Calu3 (cell line): ENCODE data around the gene AIM2. TPM values are rescaled to one million over a fixed set of nuclear protein-coding genes. Genes with fewer than 3 reads are reported as not detected.

ENCODE experiments used
- BruUV-seq: library from RNA; stranded (reverse); fragments of 400-500 nt; replicated peaks from 2 replicates; lab custom pipeline; 2021; lab: Mats Ljungman, UMichigan
- CTCF ChIA-PET: fragments of 300-600 bp; sonication (Branson Sonifier 250); formaldehyde crosslinking; loops from one replicate; lab custom pipeline; 2022; ENCODE audit warnings: antibody characterized with exemption; lab: Charles Lee
- DNase-seq: peaks from one replicate; pipeline ENCODE4 v3.0.0; 2022
- H3K27ac Mint-ChIP-seq: one replicate; pipeline ENCODE4 v1.8.0; 2022; ENCODE audit warnings: mixed read lengths; ENCODE audit not compliant: unreplicated experiment
- H3K27me3 Mint-ChIP-seq: one replicate; pipeline ENCODE4 v1.8.0; 2022; ENCODE audit warnings: mixed read lengths; ENCODE audit not compliant: unreplicated experiment
- H3K36me3 Mint-ChIP-seq: one replicate; pipeline ENCODE4 v1.8.0; 2022; ENCODE audit warnings: mild to moderate bottlenecking, moderate library complexity, mixed read lengths; ENCODE audit not compliant: insufficient read depth, unreplicated experiment
- H3K4me1 Mint-ChIP-seq: one replicate; pipeline ENCODE4 v1.8.0; 2022; ENCODE audit warnings: mild to moderate bottlenecking, low read depth, mixed read lengths; ENCODE audit not compliant: unreplicated experiment
- H3K4me3 Mint-ChIP-seq: one replicate; pipeline ENCODE4 v1.8.0; 2022; ENCODE audit warnings: mild to moderate bottlenecking, low read depth, moderate library complexity, mixed read lengths; ENCODE audit not compliant: unreplicated experiment
- H3K9me3 Mint-ChIP-seq: one replicate; pipeline ENCODE4 v1.8.0; 2022; ENCODE audit warnings: low read depth, mixed read lengths; ENCODE audit not compliant: unreplicated experiment
- intact Hi-C: fragments of 100-400 bp; cut with micrococcal nuclease; formaldehyde crosslinking; loops from one replicate; pipeline ENCODE4 v1.10.0; 2022; ENCODE audit not compliant: unreplicated experiment
- total RNA-seq: library from RNA; stranded (reverse); gene quantifications from 2 replicates; pipeline ENCODE4 v1.2.3, GENCODE V29; 2022
- TF ChIP-seq, protein P1 (sequence below): fragments of 200-600 bp; IDR thresholded peaks from one replicate; pipeline ENCODE4 v1.8.0; 2022; ENCODE audit warnings: antibody characterized with exemption; ENCODE audit not compliant: unreplicated experiment

AIM2 gene
- total RNA-seq, 1 experiment from 2014 or later = not detected

DNA sequence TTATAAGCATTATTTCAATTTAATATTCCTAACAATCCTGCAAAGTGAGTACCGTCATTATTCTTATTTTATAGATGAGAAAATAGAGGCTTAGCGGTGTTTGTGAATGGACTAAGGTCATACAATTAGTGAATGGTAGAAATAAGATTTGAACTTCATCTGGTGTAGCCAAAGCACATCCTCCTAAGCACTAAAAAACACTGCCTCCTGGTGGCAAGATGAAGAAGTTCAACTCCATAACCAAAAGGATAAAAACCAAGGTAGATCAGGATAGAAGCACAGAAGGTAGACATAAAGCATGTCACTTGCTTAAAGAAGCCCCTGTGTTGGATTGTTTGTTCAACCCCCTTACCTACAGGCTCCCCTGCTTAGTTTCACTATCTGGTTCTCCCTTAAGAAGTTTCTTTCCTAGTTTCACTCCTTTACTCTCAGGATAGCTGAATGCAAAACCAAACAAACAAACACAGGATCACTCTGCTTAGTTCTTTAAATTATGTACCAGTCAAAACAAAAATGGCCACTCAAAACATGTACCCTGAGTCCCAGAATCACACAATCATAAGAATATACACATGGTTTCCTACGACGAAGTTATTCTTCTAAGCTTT, 12.7 kb upstream of the AIM2 start:
- BruUV-seq = no TSS peak

DNA sequence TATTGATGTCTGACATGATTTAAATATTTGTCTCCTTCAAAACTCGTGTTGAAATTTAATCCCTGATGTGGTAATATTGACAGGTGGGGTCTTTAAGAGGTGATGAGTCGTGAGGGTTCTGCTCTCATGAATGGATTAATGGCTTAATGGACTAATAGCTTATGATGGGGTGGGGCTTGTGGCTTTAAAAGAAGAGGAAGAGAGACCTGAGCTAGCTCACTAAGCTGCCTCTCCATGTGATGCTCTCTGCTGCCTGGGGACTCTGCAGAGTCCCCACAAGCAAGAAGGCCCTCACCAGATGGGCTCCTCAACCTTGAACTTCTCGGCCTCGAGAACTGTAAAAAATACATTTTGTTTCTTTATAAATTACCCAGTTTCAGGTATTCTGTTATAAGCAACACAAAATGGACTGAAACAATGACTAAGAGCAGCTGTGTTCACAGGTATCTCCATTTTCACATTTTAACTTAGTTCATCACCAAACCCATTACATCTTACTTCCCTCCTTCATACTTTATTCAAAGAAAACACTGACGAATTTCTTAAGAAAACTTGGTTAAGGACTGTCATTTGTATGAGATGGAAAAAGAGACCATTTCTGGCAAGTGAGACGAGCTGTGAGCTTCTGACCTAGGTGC, 12.1 kb upstream of the AIM2 start:
- TF ChIP-seq, protein P1, sequence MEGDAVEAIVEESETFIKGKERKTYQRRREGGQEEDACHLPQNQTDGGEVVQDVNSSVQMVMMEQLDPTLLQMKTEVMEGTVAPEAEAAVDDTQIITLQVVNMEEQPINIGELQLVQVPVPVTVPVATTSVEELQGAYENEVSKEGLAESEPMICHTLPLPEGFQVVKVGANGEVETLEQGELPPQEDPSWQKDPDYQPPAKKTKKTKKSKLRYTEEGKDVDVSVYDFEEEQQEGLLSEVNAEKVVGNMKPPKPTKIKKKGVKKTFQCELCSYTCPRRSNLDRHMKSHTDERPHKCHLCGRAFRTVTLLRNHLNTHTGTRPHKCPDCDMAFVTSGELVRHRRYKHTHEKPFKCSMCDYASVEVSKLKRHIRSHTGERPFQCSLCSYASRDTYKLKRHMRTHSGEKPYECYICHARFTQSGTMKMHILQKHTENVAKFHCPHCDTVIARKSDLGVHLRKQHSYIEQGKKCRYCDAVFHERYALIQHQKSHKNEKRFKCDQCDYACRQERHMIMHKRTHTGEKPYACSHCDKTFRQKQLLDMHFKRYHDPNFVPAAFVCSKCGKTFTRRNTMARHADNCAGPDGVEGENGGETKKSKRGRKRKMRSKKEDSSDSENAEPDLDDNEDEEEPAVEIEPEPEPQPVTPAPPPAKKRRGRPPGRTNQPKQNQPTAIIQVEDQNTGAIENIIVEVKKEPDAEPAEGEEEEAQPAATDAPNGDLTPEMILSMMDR = no peak
- H3K4me3 Mint-ChIP-seq = no peak overlapping the region
- H3K27me3 Mint-ChIP-seq = no peaks in the 10 kb centered on the region
- CTCF ChIA-PET = no interaction called here
- intact Hi-C loops = no loop called here
- no peak for DNase-seq
- H3K27ac Mint-ChIP-seq = no peak overlapping the region
- H3K36me3 Mint-ChIP-seq = no peaks in the 10 kb centered on the region
- no peaks in the 10 kb centered on the region for H3K4me1 Mint-ChIP-seq
- no TSS peak for BruUV-seq
- H3K9me3 Mint-ChIP-seq = no peaks in the 10 kb centered on the region

More for the DNA sequence above, 12.7 kb upstream of the AIM2 start:
- CTCF ChIA-PET = no interaction called here
- no peak overlapping the region for H3K27ac Mint-ChIP-seq
- H3K27me3 Mint-ChIP-seq = no peaks in the 10 kb centered on the region
- H3K36me3 Mint-ChIP-seq = no peaks in the 10 kb centered on the region
- DNase-seq = no peak
- intact Hi-C loops = no loop called here
- TF ChIP-seq, protein P1 = peak; percentile 58
- H3K4me1 Mint-ChIP-seq = no peaks in the 10 kb centered on the region
- no peak overlapping the region for H3K4me3 Mint-ChIP-seq
- no peaks in the 10 kb centered on the region for H3K9me3 Mint-ChIP-seq

DNA sequence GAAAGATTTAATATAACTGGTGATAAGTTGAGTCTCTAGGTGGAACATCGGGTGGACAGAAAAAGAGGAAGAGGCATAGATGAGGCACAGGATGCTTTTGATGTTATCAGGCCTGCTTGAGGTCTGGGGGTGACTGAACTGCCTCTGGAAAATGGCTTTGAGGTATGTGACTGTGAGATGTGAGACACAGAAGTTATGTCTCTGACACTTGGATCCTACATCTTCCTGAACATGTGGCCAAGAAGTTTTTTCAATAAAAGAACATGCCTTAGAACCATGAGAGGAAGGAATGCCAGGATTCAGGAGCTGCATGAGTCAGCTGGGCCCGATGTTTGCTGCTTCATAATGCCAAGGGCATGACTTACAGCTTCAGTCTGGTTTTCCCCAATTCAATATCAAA, 11.5 kb upstream of the AIM2 start:
- Mint-ChIP-seq H3K4me3 (no peak overlapping the region), H3K36me3 (no peaks in the 10 kb centered on the region), H3K9me3 (no peaks in the 10 kb centered on the region), H3K27ac (no peak overlapping the region), H3K27me3 (no peaks in the 10 kb centered on the region), H3K4me1 (no peaks in the 10 kb centered on the region)
- DNase-seq = no peak
- intact Hi-C loops = no loop called here
- CTCF ChIA-PET = no interaction called here
- BruUV-seq = no TSS peak
- TF ChIP-seq, protein P1 = no peak

DNA sequence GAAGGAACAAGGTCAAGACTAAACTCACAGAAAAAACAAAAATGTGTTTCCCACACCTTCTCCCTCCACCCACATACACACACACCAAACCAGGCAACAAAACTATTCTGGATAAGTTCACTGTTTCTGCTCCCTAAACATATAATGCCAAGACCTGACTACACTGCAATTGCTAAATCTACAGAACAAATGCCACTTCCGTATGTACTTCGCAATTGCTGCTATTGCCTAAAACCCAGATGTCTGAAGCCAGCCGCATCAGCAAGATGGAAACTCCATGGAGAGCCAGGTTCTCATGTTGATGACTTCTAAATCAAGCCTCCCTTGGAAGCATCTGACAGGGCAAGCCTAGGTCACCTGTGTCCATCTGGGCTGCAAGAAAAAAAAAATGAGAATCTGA, 8.3 kb upstream of the AIM2 start:
- Mint-ChIP-seq H3K27ac (no peak overlapping the region), H3K9me3 (no peaks in the 10 kb centered on the region), H3K4me1 (no peaks in the 10 kb centered on the region), H3K36me3 (no peaks in the 10 kb centered on the region), H3K4me3 (no peak overlapping the region), H3K27me3 (peaks cover 4% of the 10 kb centered on the region)
- no peak for DNase-seq
- intact Hi-C loops = no loop called here
- BruUV-seq = no TSS peak
- TF ChIP-seq, protein P1 = no peak
- CTCF ChIA-PET = no interaction called here
